NCI-H2227 treated with DMSO at 0.1 percent for 48 hours (cell line): ENCODE results near the gene HDLBP.
"Not testable (repeated sequence)": the region's sequence is repeated elsewhere in the genome, so short reads cannot be mapped to it uniquely, and the experiment has no call there.

Experiments
- DNase-seq: peaks from one replicate; lab custom pipeline; 2025; lab: John Stamatoyannopoulos, UW

The HDLBP gene

GRCh38 chr2:241339839-241340630 is 24.6 kb upstream of the HDLBP start:
- DNase-seq = no peak

GRCh38 chr2:241334813-241335212 is 19.3 kb upstream of the HDLBP start:
- DNase-seq = no peak

DNA sequence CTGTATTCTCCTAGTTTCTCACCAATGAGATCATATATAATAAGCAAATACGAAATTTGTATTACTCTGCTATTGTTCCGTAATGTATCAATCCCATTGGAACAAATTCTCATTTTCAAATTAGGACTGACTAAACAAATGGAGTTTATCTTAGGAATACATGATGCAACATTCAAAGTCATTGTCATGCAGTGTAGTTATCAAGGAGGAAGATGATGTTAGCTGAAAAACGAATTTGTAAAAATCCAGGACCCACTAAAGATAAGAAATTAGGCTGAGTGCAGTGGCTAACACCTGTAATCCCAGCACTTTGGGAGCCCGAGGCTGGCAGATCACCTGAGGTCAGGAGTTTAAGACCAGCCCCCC is 15.1 kb upstream of the HDLBP start:
- no peak for DNase-seq

GRCh38 chr2:241329669-241330615 is 14.5 kb upstream of the HDLBP start:
- no peak for DNase-seq

GRCh38 chr2:241325257-241325656 is 9.8 kb upstream of the HDLBP start:
- DNase-seq = no peak

DNA sequence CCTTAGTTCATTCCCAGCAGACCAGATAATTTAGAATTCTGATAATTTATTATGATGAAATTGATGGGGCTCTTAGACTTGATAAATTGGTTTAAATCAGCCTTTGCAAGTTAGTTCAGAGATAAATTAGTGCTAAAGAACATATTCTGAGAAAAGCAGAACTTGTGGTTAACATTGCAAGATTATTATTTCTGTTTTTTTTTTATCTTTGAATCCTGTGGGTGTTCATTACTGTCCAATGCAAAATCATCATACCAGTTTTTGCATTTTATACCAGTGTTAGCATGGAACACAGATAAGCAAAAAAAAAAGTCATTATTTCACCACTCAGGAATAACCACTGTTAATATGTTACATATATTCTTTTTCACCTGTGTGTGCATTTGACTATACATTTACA is 9.3 kb upstream of the HDLBP start:
- DNase-seq = no peak

DNA sequence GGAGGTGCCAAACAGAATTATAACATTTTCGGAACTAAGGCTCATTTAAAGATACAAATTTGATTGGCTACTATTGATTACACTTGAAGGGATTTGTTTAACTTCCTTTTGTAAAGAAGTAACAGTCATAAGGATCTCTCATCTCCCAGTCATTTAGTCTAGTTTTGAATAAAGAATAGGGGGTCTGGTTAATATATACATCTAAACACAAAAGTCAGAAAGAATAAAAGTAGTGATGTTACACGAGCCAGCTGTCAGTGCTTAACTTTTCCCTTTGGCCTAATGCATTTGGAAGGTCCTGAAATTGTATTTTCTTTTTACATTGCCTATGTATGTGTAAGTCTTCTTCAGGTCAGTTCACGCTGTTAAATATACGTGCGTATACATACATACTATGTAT is 8.3 kb upstream of the HDLBP start:
- DNase-seq = no peak

DNA sequence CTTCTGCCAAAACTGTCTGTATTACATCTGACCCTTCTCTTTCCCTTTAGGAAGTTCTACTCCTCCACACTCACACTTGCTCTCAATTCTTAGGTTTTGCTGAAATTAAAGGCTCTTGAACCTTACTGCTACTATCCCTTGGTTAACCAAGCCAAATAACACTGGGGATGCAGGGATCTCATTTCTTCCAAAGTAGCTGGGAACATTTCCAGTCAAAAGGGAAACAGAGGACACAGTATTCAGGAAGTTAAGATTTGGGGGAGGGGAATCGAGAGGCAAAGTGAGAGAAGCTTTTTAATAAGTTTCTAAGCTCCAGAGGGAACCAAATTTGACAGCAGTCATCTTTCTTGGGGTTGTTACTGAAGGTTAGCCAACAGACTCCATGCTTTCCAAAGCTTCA is 6.4 kb upstream of the HDLBP start:
- DNase-seq = no peak

DNA sequence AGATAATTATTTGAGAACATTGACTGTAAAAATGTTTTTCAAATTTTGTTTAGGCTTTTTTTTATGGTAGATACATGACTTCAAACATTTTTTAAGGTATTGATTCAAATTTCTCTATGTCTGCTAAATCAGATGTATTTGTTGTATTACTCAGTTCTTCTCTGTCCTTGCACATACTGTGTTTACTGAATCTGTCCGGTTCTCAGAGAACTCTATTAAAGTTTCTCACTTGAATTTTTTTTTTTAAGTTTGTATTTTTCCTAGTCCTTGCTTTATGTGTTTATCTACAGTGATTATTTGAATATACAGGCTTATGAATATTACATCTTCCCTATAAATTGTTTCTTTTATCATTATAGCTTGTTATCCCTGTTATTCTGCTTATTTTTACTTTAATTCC is 5.6 kb upstream of the HDLBP start:
- DNase-seq = no peak

GRCh38 chr2:241320394-241320793 is 4.9 kb upstream of the HDLBP start:
- no peak for DNase-seq

DNA sequence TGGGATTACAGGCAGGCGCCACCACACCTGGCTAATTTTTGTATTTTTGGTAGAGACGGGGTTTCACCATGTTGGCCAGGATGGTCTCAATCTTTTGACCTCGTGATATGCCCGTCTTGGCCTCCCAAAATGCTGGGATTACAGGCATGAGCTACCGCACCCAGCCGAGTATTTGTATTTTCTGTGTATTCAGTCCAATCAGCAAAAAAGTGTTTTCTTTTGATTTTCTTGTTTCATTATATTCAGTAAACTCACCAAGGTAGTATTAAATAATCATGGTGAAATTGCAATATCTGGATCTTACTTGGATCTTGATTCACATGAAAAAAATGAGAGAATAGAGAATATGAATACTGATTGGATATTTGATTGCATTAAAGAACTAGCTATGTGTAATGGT is 3.4 kb upstream of the HDLBP start:
- DNase-seq = not testable (repeated sequence)

- DNase-seq = no peak
Observed at GRCh38 chr2:241317391-241317790, 1.9 kb upstream of the HDLBP start.

- DNase-seq = no peak
Observed at GRCh38 chr2:241316825-241317224, 1.4 kb upstream of the HDLBP start.

GRCh38 chr2:241315879-241316631 is 583 bp upstream of the HDLBP start, which contains the start of gene SEPTIN2:
Gene SEPTIN2, plus strand, starts transcription at chr2:241315925. Its CDS starts 8,308 bp downstream, at chr2:241324233.
- peak; percentile 81 for DNase-seq

GRCh38 chr2:241314226-241315092 is 1.0 kb downstream of the HDLBP start:
- DNase-seq = no peak

- DNase-seq = no peak
Observed at GRCh38 chr2:241313543-241314095, 1.9 kb downstream of the HDLBP start.

GRCh38 chr2:241312082-241312481 is 3.4 kb downstream of the HDLBP start:
- no peak for DNase-seq

- no peak for DNase-seq
Observed at GRCh38 chr2:241310917-241311566, 4.4 kb downstream of the HDLBP start.

DNA sequence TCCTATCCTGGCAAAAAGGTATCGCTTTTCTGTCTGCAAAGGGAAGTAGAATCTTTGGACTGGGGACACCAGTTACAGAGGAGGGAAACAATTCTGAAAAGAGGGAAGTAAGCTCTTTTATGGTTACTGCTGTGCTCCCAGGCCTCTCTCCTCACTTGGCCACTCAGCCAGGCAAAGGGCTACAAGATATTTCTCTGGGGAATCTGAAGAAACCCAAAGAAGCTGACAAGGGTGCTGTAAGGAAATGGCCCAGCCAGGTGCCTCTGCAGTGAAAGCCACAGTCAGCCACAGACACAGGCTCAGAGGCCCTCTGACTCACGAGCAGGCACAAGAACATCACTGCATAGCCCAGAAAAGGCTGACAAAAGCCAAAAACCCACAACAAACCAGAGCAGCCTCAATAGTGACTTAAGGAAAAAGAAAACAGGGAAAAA is 5.8 kb downstream of the HDLBP start:
- DNase-seq = no peak

DNA sequence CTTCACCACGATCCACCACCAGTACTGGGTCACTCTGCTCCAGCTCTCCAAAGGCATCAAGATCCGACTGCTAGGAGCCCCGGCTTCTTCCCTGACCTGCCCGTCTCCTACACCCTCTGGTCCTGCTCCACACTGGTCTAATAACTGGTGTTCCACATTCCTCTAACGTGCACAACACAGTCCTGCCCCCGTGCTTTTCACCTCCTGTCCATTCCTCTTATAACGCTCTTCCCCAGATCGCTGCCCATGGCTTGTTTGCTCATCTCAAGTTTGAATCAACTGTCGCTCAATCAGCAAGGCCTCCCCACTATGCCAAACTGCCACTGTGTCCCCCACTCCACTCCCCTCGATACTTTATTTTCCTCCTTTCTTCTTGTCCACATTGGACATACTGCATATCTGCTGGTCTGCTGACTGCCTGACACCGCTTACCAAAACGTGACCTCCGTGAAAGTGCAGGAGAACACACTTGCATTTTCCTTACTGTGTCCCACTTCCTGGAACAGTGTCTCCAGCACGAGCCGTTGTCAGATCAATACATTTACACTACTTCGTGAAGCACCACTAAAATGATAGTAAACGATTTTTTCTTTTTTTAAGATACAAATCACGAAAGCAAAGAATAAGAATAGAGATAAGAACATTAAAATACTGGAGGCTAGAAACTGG is 6.5 kb downstream of the HDLBP start:
- DNase-seq = no peak
